Upper lobe of left lung (tissue), 6 donors: ENCODE data around the gene POP7. TPM values are rescaled to one million over a fixed set of nuclear protein-coding genes. Genes with fewer than 3 reads are reported as not detected.
"Not testable (repeated sequence)": the region's sequence is repeated elsewhere in the genome, so short reads cannot be mapped to it uniquely, and the experiment has no call there.

Source experiments
- ATAC-seq, 2 donors: fragments of 200-7000 bp; cut with Tn5 transposase; one replicate each; pipeline ENCODE4 v1.9.1; 2022; ENCODE audit warnings: mild to moderate bottlenecking in 2 of 2, moderate library complexity in 2 of 2; ENCODE audit not compliant: low FRiP score in 2 of 2
- DNase-seq, 2 donors: peaks; one replicate each; pipeline ENCODE4 v3.0.0-alpha.2; 2019 to 2020
- H3K27ac ChIP-seq, 4 donors: fragments of 200-600 bp; sonication (generic); one replicate each; pipeline ENCODE4 v1.5.1; 2016 to 2019
- H3K27me3 ChIP-seq, 4 donors: fragments of 200-600 bp; sonication (generic); one replicate each; pipeline ENCODE4 v1.5.1; 2017 to 2019
- H3K36me3 ChIP-seq, 4 donors: fragments of 200-600 bp; sonication (generic); one replicate each; pipeline ENCODE4 v1.5.1; 2016 to 2019
- H3K4me1 ChIP-seq, 4 donors: fragments of 200-600 bp; sonication (generic); one replicate each; pipeline ENCODE4 v1.5.1; 2018 to 2019
- H3K4me3 ChIP-seq, 4 donors: fragments of 200-600 bp; sonication (generic); one replicate each; pipeline ENCODE4 v1.5.1; 2017 to 2019; ENCODE audit warnings: mild to moderate bottlenecking in 2 of 4, moderate library complexity in 1 of 4
- H3K9me3 ChIP-seq, 4 donors: fragments of 200-600 bp; sonication (generic); one replicate each; pipeline ENCODE4 v1.5.1; 2018 to 2019
- CTCF ChIP-seq, 6 experiments: fragments of 450-650 bp in 4 of 6; fragments of 200-600 bp in 2 of 6; sonication (generic) in 2 of 6; IDR thresholded peaks; one replicate each; pipeline ENCODE4 v1.5.1; 2016 to 2019; ENCODE audit warnings: antibody characterized with exemption in 6 of 6
- EP300 ChIP-seq, 4 donors: sonication (generic); formaldehyde crosslinking; IDR thresholded peaks; one replicate each; pipeline ENCODE4 v1.5.1; 2017; ENCODE audit warnings: antibody characterized with exemption in 4 of 4, control low read depth in 2 of 4
- POLR2A ChIP-seq, 4 donors: fragments of 450-650 bp; IDR thresholded peaks; one replicate each; pipeline ENCODE4 v1.5.1; 2016 to 2017; ENCODE audit warnings: antibody characterized with exemption in 4 of 4, mild to moderate bottlenecking in 2 of 4
- POLR2AphosphoS5 ChIP-seq, 2 donors: sonication (generic); formaldehyde crosslinking; IDR thresholded peaks; one replicate each; pipeline ENCODE4 v1.5.1; 2017; ENCODE audit warnings: antibody characterized with exemption in 2 of 2
- WGBS, 2 donors: methylation state at CpG; one replicate each; pipeline ENCODE4 v1.1.5; 2017 to 2018; 5-methylcytosine and 5-hydroxymethylcytosine counted together
- total RNA-seq, 6 donors: library from RNA; depleted of rRNA in 4 of 6; stranded (reverse); fragments of >200 nt in 4 of 6; gene quantifications; one replicate each; pipeline versions ENCODE4 v1.1.0 to v1.2.1, GENCODE V29; 2016 to 2021
- donor health status: DM: no; HTN: no; CAD: no; lungs with moderate emphysema.
- donor health status: DM: no; HTN: yes; CAD: no; lungs with severe emphysema.

The POP7 gene
- total RNA-seq, 6 donors from 2014 or later: 9.4 to 32.5 (median 22.2) TPM

GRCh38 chr7:100722480-100723212 is 16.7 kb downstream of the POP7 start:
- Histone ChIP-seq H3K27ac (no peak overlapping the region), H3K9me3 (peaks cover 0 to 6% (median 0%) of the 10 kb centered on the region in 4 donors), H3K27me3 (peaks cover 0 to 21% (median 7%) of the 10 kb centered on the region in 4 donors), H3K36me3 (no peaks in the 10 kb centered on the region), H3K4me1 (peaks cover 4 to 15% (median 7%) of the 10 kb centered on the region in 4 donors), H3K4me3 (no peak overlapping the region)
- peak in 1 of 2 donors; percentile 50 for DNase-seq
- 86% methylated on average over 9 to 17 of the region's 17 CpGs for WGBS, 2 donors
- ATAC-seq: no peak
- TF ChIP-seq CTCF (IDR thresholded peaks at IDR 0.05) (no peak), POLR2A (IDR thresholded peaks at IDR 0.05) (no peak)

- Histone ChIP-seq H3K27me3 (peaks cover 0 to 21% (median 7%) of the 10 kb centered on the region in 4 donors), H3K4me1 (peaks cover 4 to 15% (median 7%) of the 10 kb centered on the region in 4 donors), H3K27ac (no peak overlapping the region), H3K4me3 (no peak overlapping the region), H3K9me3 (no peaks in the 10 kb centered on the region), H3K36me3 (no peaks in the 10 kb centered on the region)
- WGBS, 2 donors: 75 to 83% methylated on average over 13 to 16 of the region's 16 CpGs
- ATAC-seq (no peak), DNase-seq (peak in 1 of 2 donors; percentile 46)
- TF ChIP-seq CTCF (IDR thresholded peaks at IDR 0.05): no peak
- TF ChIP-seq POLR2A (IDR thresholded peaks at IDR 0.05): no peak
- TF ChIP-seq EP300 (IDR thresholded peaks at IDR 0.05): no peak
- no peak for TF ChIP-seq POLR2AphosphoS5 (IDR thresholded peaks at IDR 0.05)
Measured at GRCh38 chr7:100723732-100724275, 17.9 kb downstream of the POP7 start.

GRCh38 chr7:100724364-100724763 is 18.4 kb downstream of the POP7 start:
- Histone ChIP-seq H3K27me3 (peaks cover 0 to 21% (median 7%) of the 10 kb centered on the region in 4 donors), H3K4me1 (peaks cover 4 to 15% (median 7%) of the 10 kb centered on the region in 4 donors)
- H3K4me3 ChIP-seq, ATAC-seq, H3K9me3 ChIP-seq, DNase-seq, H3K36me3 ChIP-seq, H3K27ac ChIP-seq: not testable (repeated sequence)
- WGBS, 2 donors: 91 to 100% methylated on average over 2 of the region's 2 CpGs

- Histone ChIP-seq H3K4me1 (peaks cover 4% of the 10 kb centered on the region in 4 donors), H3K9me3 (no peaks in the 10 kb centered on the region), H3K27ac (no peak overlapping the region), H3K4me3 (no peak overlapping the region), H3K27me3 (no peaks in the 10 kb centered on the region), H3K36me3 (no peaks in the 10 kb centered on the region)
- ATAC-seq (peak in 1 of 2 donors; percentile 62), DNase-seq (no peak)
- 61 to 62% methylated on average over 12 of the region's 12 CpGs for whole genome bisulfite sequencing, 2 donors
- no peak for TF ChIP-seq CTCF (IDR thresholded peaks at IDR 0.05)
- no peak for TF ChIP-seq EP300 (IDR thresholded peaks at IDR 0.05)
- no peak for TF ChIP-seq POLR2A (IDR thresholded peaks at IDR 0.05)
- no peak for TF ChIP-seq POLR2AphosphoS5 (IDR thresholded peaks at IDR 0.05)
Measured at GRCh38 chr7:100726996-100727761, 21.3 kb downstream of the POP7 start.

GRCh38 chr7:100728196-100728595 is 22.3 kb downstream of the POP7 start:
- ATAC-seq: no peak
- no peak overlapping the region for H3K4me3 ChIP-seq
- H3K4me1 ChIP-seq: peaks cover 4% of the 10 kb centered on the region in 4 donors
- H3K27me3 ChIP-seq: no peaks in the 10 kb centered on the region
- no peak for TF ChIP-seq POLR2AphosphoS5 (IDR thresholded peaks at IDR 0.05)
- TF ChIP-seq EP300 (IDR thresholded peaks at IDR 0.05): no peak
- TF ChIP-seq CTCF (IDR thresholded peaks at IDR 0.05): no peak
- TF ChIP-seq POLR2A (IDR thresholded peaks at IDR 0.05): no peak
- no peak overlapping the region for H3K27ac ChIP-seq
- 75 to 83% methylated on average over 8 of the region's 8 CpGs for WGBS, 2 donors
- no peaks in the 10 kb centered on the region for H3K36me3 ChIP-seq
- H3K9me3 ChIP-seq: no peaks in the 10 kb centered on the region
- DNase-seq: no peak
